ENCODE measurements around the gene ULK1.

The ULK1 gene

DNA sequence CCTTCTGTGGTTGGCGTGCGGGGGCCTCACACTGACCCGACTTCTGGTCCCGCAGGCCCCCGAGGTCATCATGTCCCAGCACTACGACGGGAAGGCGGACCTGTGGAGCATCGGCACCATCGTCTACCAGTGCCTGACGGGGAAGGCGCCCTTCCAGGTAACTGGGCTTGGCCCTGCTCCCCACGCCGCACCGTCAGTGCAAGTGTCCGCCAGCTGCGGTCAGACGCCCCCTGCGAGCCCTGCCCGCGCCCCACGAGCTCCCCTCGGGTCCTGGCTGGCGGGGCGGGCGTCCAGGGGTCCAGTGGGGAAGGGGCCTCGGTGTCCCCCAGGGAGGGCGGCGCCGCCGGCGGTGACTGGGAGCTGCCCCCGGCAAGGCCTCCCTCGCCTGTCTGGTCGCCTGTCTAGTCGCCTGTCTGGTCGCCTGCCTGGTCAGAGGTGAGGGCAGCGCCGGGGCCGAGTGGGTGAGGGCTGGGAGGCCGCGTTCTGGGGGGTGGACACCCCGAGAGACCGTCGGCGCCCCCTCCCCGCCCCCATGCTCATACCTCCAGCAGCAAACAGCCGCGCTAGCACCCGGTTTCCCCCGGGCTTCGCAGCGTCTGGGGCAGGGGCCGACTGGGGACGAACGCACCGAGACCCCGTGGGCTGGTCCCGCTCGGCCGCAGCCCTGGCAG is 14.8 kb downstream of the ULK1 start:
- DNase-seq: no peak

DNA sequence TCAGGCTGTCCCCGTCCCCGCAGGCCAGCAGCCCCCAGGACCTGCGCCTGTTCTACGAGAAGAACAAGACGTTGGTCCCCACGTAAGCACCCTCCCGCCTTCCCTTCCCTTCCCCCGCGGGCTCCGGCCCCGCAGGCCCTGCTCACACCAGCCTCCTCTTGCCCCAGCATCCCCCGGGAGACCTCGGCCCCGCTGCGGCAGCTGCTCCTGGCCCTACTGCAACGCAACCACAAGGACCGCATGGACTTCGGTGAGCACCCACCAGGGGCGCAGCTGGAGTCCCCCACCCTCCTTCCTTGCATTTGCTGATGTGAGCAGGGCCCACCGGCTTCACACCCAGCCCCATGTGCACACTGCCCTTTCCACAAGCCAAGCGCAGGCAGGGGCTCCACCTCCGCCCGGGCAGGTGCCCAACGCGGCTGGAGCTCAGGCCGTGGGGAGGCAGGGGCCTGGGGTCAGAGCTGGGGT is 15.4 kb downstream of the ULK1 start:
- no peak for DNase-seq

DNA sequence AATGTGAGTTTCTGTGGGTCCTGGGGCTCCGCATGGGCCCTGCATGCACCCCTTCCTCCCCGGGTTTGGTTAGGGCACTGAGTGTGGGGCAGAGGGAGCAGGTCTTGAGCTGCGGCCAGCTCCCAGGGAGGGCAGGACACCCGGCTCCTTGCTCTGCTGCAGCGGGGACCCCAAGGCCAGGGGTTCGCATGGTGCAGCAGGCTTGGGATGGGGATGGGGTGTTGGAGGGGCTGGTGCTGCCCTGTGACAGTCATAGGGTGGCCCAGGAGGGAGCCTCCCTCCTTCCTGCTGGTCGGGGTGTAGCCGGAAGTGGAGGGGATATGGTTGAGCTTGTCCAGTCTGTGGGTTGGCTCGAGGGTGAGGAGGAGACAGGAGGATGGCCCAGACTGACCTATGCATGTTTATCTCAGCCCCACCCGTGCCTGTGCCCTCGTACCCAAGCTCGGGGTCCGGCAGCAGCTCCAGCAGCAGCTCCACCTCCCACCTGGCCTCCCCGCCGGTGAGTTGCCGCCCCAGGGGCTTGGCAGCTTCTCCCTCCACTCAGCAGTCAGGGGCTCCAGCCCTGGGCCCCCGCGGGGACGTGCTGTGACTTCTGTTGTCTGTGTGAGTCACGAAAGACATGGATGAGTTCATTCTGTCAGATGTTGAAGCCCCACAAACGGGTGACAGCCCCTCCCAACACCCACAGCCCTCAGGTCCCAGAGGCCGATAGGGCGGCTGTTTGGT is 16.0 kb downstream of the ULK1 start:
- no peak for DNase-seq

DNA sequence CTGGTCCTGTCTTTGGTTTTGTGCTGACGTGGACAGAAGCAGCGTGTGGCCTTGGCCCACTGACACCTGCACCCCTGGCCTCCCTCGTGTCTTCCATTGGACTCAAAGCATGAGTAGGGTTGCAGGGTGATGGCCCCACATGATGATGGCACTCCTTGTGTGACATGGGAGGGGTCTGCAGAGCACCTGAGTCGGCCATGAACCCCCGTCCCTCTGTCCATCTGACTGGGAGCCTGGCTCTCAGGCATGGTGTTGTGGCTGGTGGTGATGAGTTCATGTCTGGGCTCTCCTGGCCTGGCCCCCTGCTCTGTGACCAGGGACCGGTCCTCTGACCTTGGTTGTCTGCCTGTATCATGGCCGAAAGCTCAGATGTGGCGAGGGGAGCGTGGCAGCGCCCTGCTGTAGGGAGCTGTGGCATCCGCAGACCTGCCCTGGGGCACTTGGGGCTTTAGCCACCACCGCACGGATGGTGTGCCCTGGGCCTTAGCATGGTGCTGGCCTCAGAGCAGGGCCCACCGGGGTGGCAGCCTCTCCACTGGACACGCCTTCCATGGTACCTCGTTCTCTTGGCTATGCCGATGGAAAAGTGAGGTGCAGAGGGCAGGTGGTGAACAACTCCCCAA is 16.7 kb downstream of the ULK1 start:
- no peak for DNase-seq

DNA sequence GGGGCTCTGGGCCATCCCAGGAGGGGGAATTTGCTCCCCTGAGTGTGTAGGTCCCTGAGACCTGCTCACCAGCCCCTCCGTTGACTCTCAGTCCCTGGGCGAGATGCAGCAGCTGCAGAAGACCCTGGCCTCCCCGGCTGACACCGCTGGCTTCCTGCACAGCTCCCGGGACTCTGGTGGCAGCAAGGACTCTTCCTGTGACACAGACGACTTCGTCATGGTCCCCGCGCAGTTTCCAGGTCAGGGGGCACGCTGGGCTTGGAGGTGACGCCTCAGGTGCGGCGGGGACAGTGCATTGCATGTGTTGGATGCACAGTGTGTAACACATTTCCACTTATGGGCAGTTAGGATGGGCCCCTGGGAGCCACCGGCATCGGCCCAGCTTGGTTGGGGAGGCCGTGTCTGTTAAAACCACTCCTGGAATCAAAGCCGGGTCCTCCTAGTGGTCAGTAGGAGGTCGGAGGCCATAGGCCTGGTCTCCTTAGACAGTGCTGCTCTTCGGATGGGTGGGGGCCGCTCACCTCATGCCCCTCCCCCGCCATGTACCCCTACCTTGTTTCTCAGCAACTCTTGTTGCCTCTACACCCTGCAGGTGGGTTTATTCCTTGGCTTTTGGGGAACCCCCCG is 17.5 kb downstream of the ULK1 start:
- no peak for DNase-seq

DNA sequence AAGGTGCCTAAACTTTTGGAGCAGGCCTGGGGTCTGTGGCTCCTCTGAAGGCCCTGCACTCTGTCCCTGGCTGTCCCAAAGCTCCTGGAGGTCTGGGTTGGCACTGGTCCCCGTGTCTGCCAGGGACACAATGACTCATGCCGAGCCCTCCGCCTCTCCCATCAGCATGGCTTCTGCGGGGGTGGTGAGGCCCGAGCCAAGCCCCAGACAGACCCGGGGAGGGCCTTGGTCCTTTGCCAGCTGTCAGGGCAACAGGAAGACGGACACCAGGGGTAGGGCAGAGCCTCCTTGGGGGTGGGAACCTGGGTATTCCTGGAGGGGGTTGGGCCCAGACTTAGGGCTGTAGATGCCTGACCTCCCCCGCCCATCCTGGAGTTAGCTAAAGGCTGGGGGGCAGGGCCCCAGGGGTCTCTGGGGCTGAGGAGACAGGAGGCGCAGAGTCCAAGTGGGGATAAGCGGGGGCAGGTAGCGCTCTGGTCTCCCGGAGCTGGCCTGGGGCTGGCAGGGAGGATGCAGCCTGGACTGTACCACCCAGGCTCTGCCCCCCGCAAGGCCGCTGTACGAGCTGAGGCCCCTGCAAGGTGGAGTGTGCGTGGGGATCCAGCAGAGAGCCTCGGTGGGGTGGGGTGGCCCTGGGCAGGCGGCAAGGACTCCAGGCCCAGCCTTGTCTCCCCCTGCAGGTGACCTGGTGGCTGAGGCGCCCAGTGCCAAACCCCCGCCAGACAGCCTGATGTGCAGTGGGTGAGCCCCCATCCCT is 18.3 kb downstream of the ULK1 start:
- no peak for DNase-seq

DNA sequence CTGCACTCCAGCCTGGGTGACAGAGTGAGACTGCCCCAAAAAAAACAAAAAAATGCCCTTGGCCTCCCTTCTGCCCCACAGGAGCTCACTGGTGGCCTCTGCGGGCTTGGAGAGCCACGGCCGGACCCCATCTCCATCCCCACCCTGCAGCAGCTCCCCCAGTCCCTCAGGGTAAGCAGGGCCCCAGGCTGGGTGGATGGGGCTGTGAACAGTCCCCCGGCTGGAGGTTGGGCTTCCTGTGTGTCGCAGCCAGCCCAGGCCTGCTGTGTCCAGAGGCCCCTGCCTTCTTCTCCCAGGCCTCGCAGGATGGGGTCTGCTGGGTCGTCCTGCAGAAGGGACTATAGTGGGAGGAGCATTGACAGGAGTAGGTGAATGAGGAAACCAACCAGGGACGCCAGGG is 19.2 kb downstream of the ULK1 start:
- no peak for DNase-seq

DNA sequence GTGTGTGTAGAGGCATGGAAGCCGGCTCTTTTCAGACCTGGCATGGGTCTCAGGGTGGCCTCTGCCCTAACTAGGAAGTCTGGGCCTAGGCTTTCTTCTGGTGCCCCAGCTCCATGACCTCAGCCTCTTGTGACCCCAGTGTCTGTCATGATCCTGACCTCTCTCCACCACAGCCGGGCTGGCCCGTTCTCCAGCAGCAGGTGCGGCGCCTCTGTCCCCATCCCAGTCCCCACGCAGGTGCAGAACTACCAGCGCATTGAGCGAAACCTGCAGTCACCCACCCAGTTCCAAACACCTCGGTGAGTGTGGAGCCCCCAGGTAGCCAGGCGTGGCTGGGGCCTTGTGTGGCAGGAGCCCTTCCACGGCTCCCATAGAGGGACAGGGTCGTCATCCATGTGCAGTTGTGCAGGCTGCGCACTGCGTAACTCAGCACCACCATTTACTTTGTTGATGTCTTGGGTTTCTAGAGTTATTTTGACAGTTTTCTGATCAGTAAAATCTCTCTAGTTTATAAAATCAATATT is 19.8 kb downstream of the ULK1 start:
- no peak for DNase-seq

DNA sequence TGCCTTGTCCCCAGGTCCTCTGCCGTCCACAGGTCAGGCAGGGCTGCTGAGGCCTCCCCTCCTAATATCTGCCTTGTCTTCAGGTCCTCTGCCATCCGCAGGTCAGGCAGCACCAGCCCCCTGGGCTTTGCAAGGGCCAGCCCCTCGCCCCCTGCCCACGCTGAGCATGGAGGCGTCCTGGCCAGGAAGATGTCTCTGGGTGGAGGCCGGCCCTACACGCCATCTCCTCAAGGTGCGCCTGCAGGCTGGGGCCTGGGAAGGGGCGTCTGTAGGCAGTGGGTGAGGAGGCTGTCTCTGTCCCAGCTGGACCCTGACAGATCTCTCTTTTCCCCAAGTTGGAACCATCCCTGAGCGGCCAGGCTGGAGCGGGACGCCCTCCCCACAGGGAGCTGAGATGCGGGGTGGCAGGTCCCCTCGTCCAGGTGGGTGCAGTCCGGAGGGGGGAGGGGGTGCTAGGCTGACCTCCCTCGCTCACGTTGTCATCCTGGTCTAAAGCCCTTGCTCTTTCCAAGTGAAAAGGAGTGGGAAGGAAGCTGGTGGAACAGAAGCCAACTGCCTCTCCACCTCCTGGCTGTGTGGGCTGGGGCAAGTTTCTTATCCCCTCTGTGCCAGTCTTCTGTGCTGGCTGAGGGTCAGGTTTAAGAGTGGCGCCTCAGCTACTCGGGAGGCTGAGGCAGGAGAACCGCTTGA is 20.7 kb downstream of the ULK1 start:
- no peak for DNase-seq

DNA sequence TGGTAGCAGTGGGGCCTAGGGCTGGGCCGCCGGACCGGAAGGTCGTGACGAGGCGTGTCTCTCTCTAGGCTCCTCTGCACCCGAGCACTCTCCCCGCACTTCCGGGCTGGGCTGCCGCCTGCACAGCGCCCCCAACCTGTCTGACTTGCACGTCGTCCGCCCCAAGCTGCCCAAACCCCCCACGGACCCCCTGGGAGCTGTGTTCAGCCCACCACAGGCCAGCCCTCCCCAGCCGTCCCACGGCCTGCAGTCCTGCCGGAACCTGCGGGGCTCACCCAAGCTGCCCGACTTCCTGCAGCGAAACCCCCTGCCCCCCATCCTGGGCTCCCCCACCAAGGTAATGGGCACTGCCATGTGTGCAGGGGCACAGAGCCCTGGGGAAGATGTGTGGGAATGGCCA is 21.4 kb downstream of the ULK1 start:
- DNase-seq: no peak

DNA sequence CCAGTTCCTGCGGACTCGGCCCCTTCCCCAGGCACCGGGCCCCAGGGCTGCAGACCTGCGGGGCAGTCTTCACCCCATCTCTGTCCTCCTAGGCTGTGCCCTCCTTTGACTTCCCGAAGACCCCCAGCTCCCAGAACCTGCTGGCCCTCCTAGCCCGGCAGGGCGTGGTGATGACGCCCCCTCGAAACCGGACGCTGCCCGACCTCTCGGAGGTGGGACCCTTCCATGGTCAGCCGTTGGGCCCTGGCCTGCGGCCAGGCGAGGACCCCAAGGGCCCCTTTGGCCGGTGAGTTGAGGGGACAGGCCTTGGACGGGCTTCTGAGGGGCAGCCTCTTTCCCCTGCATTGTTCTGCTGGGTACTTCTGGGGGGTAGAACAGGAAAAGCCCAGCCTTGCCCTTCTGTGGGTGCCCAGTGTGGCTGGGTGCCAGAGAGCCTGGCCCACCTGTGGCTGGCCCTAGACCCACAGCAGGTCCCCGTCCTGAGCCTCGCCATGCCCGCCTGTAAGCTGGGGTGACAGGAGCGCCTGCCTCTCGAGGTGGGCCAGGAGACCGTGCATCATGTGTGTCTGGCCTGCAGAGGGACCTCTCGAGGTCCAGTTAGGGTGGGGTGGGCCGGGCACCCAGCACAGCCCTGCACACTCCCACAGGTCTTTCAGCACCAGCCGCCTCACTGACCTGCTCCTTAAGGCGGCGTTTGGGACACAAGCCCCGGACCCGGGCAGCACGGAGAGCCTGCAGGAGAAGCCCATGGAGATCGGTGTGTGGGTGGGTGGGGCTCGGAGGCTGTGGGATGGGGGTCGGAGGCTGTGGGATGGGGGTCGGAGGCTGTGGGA is 22.1 kb downstream of the ULK1 start:
- DNase-seq: no peak

DNA sequence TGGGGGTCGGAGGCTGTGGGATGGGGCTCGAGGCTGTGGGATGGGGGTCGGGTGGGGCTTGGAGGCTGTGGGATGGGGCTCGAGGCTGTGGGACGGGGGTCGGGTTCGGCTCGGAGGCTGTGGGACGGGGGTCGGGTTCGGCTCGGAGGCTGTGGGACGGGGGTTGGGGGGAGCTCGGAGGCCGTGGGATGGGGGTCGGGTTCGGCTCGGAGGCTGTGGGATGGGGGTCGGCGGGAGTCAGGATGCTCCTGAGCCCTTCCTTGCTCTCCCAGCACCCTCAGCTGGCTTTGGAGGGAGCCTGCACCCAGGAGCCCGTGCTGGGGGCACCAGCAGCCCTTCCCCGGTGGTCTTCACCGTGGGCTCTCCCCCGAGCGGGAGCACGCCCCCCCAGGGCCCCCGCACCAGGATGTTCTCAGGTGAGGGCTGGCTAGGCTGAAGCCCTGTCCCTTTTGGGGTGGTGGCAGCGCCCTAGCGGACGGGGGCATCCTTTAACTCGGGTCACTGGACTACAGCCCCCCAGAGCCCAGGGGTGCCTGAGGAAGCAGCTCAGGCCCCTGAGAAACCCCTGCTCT is 22.8 kb downstream of the ULK1 start:
- no peak for DNase-seq

DNA sequence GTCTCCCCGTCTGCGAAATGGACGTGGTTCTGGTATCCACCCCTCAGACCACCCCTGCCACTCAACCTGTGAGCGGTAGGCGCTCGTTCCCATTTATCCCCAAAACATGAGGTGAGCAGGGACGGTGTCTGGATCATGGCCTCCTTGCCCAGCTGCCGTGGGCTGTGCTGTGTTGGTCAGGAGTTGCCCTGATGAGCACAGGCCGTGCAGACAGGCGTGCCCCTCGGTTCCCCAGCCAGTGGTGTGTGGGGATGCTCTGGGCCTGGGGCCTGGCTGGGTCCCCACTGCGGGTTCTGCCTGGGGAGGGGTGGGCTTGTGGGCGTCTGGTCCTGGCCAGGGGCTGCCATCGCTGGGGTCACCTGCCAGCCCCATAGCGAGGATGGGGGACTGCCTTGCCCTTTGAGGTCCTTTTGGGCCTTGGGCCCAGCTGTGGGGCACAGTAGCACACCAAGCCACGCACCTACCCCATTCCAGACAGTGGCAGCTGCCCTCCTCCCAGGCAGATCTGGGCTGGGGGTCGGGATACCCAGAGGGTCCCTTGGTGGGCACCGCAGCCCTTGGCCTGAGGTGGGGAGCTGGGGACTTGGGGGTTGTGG is 23.4 kb downstream of the ULK1 start:
- DNase-seq: no peak

DNA sequence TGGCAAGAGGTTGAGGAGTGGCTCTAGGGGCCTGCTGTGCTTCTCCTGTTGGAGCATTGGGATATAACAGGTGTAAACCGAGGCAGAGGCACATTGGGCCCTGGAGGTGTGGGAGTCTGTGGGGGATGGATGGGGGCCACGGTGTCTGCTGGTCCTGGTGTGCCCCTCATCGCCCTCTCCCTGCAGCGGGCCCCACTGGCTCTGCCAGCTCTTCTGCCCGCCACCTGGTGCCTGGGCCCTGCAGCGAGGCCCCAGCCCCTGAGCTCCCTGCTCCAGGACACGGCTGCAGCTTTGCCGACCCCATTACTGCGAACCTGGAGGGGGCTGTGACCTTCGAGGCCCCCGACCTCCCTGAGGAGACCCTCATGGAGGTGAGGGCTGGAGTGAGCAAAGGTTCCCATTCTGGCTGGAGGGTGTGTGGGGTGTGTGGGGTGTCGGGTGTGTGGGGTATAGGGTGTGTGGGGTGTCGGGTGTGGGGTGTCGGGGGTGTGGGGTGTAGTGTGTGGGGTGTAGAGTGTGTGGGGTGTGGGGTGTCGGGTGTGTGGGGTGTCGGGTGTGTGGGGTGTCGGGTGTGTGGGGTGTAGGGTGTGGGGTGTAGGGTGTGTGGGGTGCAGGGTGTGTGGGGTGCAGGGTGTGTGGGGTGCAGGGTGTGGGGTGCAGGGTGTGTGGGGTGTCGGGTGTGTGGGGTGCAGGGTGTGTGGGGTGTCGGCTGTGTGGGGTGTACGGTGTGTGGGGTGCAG is 24.1 kb downstream of the ULK1 start:
- no peak for DNase-seq

DNA sequence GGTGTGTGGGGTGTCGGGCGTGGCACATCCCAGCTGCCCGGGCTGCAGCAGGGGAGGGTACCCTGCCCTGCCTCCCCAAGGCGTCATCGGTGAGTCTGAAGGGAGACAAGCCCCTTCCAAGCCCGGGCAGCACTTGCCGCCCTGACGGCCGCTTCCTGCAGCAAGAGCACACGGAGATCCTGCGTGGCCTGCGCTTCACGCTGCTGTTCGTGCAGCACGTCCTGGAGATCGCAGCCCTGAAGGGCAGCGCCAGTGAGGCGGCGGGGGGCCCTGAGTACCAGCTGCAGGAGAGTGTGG is 24.6 kb downstream of the ULK1 start:
- DNase-seq: no peak

DNA sequence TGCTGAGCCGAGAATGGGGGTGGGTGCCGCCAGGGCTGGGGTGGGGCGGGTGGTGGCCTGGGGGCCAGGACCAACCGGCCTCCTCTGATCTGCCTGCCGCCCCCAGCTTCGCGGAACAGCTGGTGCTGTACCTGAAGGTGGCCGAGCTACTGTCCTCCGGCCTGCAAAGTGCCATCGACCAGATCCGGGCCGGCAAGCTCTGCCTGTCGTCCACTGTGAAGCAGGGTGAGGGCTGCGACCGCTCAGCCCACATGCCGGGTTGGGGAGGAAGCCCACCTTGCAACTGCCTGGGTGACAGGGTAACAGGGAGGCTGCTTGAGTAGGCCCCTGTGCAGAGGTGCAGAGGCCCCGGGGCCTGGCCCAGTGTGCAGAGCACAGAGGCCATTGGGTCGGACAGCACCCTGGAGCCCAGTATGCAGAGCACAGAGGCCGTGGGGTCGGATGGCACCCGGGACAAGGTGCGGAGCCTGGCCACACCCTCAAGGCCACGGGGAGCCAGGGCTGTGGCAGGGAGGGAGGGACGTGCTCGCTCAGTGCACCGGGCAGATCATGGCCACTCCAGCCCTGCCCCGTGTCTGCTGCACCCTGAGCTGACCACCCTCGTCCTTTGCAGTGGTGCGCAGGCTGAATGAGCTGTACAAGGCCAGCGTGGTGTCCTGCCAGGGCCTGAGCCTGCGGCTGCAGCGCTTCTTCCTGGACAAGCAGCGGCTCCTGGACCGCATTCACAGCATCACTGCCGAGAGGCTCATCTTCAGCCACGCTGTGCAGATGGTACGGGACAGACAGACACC is 25.1 kb downstream of the ULK1 start:
- DNase-seq: no peak

DNA sequence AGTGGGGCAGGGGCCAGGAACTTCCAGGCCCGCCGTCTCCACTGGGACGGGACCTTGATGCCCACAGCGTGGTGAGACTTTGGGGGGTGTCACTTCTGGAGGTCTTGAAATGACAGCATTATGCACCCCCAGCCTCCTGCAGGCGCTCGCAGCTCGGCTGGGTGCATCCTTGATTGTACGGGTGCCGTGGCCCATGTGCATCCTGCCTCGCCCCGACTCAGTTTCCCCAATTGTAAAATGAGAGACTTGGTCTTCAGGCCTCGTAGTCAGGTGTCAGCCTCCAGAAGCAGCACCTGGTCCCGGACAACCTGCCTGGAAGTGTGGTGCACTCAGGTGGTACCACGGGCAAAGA is 25.7 kb downstream of the ULK1 start:
- DNase-seq: no peak

DNA sequence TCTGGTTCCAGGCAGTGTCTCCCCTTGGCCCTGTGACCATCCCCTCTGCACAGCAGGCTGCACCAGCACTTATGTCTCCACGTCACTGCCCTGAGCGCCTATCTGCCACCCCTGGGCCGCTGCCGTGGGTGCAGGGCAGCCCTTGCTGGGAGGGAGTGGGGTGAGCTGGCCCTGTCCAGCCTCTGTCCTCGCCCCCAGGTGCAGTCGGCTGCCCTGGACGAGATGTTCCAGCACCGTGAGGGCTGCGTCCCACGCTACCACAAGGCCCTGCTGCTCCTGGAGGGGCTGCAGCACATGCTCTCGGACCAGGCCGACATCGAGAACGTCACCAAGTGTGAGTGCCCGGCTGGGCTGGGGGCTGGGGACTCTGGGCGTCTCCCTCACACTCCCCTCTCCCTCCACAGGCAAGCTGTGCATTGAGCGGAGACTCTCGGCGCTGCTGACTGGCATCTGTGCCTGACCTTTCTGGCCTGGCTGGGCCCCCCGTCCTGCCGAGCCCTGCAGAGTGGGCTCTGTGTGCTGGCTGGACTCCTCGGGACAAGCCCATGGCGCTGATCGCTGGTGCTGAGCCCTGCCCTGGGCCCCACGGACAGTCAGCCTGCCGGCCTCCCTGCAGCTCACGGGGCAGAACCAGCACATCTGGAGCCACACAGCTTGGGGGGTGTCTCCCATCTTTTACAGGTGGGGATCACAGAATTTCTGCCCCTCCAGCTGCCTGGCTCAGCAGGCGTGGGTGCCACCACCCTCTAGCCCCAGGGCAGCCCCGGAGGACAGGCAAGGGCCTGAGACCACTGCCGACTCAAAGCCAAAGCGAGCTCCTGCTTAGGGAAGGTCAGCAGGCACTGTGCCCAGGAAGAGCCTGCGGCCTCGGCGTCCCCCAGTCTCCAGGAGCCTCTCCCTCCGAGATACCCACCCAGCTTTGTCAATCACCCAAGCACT is 26.7 kb downstream of the ULK1 start:
- DNase-seq: no peak

All from CD4-positive, alpha-beta T cell treated with Interleukin-17A for 1 hour (primary cell).